Measurements from ENCODE around the gene TXN.
"Not testable (repeated sequence)": the region's sequence is repeated elsewhere in the genome, so short reads cannot be mapped to it uniquely, and the experiment has no call there.

The TXN gene

DNA sequence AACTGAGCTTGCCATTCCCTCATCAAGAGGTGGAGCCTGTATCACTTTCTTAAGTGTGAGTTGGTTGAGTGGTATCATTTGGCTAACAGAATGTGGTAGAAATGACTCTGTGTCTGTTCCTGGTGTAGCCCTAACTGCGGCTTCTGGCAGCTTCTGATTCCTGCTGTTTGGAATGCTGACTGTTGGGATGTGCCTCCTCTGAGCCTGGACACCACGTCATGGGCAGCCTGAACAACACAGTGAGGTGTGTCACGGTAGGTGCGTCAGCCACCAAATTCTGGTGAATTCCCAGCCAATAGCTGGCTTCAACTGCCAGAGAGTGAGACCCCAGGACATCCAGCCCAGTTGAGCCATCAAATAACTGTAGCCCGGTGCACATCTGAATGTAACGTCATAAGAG, 42.2 kb downstream of the TXN start:
- no peaks in the 10 kb centered on the region for H3K27me3 ChIP-seq (ENCODE audit: control insufficient read depth, insufficient read depth, low read length)
- no CpG with 5 or more reads among the region's 6 CpGs for WGBS (ENCODE audit: insufficient coverage, insufficient read length)
- DNase-seq (ENCODE audit: low read depth, low spot score) = no peak

DNA sequence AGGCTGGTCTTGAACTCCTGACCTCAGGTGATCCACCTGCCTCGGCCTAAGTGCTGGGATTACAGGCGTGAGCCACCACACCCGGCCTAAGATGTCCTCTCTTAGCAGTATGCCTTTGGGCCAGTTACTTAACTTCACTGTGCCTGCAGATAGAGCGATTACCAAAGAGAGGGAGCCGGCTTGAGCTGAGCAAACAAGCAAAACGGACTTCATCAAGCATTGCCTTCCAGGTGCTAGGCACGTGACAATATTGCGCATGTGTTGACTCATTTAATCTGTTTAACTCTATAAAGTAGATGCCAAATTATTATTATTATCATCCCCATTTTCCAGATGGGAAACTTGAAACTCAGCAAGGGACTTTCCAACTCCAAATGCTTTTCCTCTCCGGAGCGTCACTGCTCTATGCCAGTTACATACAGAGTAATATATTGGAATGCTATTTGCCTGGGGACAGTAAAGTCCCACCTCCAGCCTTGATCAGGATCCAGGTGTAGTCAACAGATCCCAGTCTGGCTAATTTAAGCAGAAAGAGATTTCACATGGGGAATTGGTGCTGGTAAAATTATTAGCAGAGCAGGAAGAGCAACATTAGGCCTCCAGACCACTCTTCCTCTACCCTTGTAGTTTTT, 42.8 kb downstream of the TXN start:
- Histone ChIP-seq H3K4me3 (ENCODE audit: low read length) (no peak overlapping the region), H3K36me3 (ENCODE audit: control insufficient read depth, insufficient read depth, low read length) (no peaks in the 10 kb centered on the region), H3K27ac (ENCODE audit: low read length) (no peak overlapping the region), H3K27me3 (ENCODE audit: control insufficient read depth, insufficient read depth, low read length) (no peaks in the 10 kb centered on the region), H3K4me1 (ENCODE audit: control insufficient read depth, insufficient read depth, low read length) (no peaks in the 10 kb centered on the region), H3K9me3 (ENCODE audit: control insufficient read depth, insufficient read depth, low read length) (no peaks in the 10 kb centered on the region)
- WGBS (ENCODE audit: insufficient coverage, insufficient read length) = no CpG with 5 or more reads among the region's 10 CpGs
- no peak for DNase-seq (ENCODE audit: low read depth, low spot score)

More for the DNA sequence above, 42.2 kb downstream of the TXN start:
- Histone ChIP-seq H3K4me1 (ENCODE audit: control insufficient read depth, insufficient read depth, low read length) (no peaks in the 10 kb centered on the region), H3K36me3 (ENCODE audit: control insufficient read depth, insufficient read depth, low read length) (no peaks in the 10 kb centered on the region), H3K4me3 (ENCODE audit: low read length) (no peak overlapping the region), H3K9me3 (ENCODE audit: control insufficient read depth, insufficient read depth, low read length) (no peaks in the 10 kb centered on the region), H3K27ac (ENCODE audit: low read length) (no peak overlapping the region)

DNA sequence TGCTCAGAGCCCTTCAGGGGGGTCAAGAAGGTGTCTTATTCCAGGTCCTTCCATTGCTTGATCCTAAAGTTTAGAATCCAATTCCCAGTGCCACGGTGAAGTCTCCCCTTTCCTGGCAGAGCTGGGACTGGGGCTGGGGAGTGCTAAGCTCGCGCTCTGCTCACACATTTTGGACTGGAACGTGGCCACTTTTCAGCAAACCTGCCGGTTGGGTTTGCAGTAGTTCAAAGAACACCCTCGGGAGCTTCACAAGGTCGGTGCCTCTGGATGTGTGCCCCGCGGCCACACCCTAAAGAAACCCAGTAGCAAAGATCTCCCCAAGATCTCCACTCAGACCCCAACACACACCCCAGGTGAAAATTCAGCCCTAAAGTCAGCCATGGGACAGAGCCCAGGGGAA, 48.3 kb downstream of the TXN start, which contains the start of gene C9orf152:
Gene C9orf152, minus strand, starts transcription at position 129 of the 400 bp plus-strand sequence. CDS start 580 bp downstream, outside the sequence.
- Histone ChIP-seq H3K4me1 (ENCODE audit: control insufficient read depth, insufficient read depth, low read length) (no peaks in the 10 kb centered on the region), H3K27ac (ENCODE audit: low read length) (no peak within 1 kb of the TSS), H3K4me3 (ENCODE audit: low read length) (no peak within 1 kb of the TSS), H3K27me3 (ENCODE audit: control insufficient read depth, insufficient read depth, low read length) (no peaks in the 10 kb centered on the region), H3K36me3 (ENCODE audit: control insufficient read depth, insufficient read depth, low read length) (no peaks in the 10 kb centered on the region), H3K9me3 (ENCODE audit: control insufficient read depth, insufficient read depth, low read length) (no peaks in the 10 kb centered on the region)
- no CpG with 5 or more reads among the region's 9 CpGs for WGBS (ENCODE audit: insufficient coverage, insufficient read length)
- DNase-seq (ENCODE audit: low read depth, low spot score) = no peak

DNA sequence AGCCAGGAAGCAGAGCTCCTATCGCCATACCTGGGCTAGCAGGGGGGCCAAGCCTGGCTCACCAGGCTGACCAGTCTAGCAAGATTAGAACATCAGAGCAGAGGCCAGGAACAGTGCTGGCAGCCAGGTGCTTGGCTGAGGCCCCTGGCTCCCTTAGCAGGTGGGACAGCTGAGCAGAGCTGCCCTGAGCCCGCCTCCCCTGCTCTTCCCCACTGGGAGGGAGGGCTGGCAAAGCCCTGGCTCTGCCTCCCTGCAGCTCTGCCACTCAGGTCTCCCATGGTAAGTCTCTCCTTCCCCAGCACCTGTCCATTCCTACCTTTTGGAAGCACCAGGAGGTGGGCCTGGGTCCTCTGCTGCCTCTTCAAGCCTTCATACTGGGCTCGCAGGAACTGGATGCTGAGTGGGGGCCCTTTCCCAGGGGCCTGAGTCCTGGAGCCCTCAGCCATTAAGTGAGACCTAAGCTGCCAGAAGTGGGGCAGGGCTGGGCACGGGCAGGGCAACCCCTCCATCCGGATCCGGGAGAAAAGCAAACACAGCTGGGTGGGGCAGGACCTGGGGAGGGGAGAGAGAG, 49.2 kb downstream of the TXN start:
- H3K9me3 ChIP-seq (ENCODE audit: control insufficient read depth, insufficient read depth, low read length) = no peaks in the 10 kb centered on the region
- no peaks in the 10 kb centered on the region for H3K4me1 ChIP-seq (ENCODE audit: control insufficient read depth, insufficient read depth, low read length)
- no peak overlapping the region for H3K27ac ChIP-seq (ENCODE audit: low read length)
- no peak for DNase-seq (ENCODE audit: low read depth, low spot score)
- no peak overlapping the region for H3K4me3 ChIP-seq (ENCODE audit: low read length)
- no peaks in the 10 kb centered on the region for H3K36me3 ChIP-seq (ENCODE audit: control insufficient read depth, insufficient read depth, low read length)
- no CpG with 5 or more reads among the region's 6 CpGs for WGBS (ENCODE audit: insufficient coverage, insufficient read length)
- H3K27me3 ChIP-seq (ENCODE audit: control insufficient read depth, insufficient read depth, low read length) = no peaks in the 10 kb centered on the region

DNA sequence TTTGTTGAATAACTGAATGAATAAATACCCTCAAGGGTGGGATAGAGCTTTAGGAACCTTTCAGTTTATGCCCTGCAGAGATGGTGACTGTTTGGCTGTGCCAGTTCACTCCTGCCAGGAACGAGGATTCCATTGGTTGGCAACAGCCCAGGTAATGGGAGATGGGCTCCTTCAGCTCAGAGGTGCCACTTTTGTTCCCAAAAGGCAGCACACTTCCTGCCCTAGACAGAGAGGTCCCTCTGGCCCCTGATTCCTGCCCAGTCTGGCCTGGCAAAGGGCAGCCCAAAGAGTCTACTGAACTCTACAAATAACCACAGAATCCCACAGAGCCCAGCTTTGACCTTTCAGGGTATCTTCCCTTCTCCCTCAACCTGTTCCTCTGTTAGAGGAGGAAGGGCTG, 49.9 kb downstream of the TXN start:
- H3K36me3 ChIP-seq (ENCODE audit: control insufficient read depth, insufficient read depth, low read length) = no peaks in the 10 kb centered on the region
- H3K27me3 ChIP-seq (ENCODE audit: control insufficient read depth, insufficient read depth, low read length) = no peaks in the 10 kb centered on the region
- H3K4me3 ChIP-seq (ENCODE audit: low read length) = no peak overlapping the region
- no peak overlapping the region for H3K27ac ChIP-seq (ENCODE audit: low read length)
- H3K4me1 ChIP-seq (ENCODE audit: control insufficient read depth, insufficient read depth, low read length) = no peaks in the 10 kb centered on the region
- H3K9me3 ChIP-seq (ENCODE audit: control insufficient read depth, insufficient read depth, low read length) = no peaks in the 10 kb centered on the region
- WGBS (ENCODE audit: insufficient coverage, insufficient read length) = no CpG with 5 or more reads among the region's 1 CpG
- no peak for DNase-seq (ENCODE audit: low read depth, low spot score)

DNA sequence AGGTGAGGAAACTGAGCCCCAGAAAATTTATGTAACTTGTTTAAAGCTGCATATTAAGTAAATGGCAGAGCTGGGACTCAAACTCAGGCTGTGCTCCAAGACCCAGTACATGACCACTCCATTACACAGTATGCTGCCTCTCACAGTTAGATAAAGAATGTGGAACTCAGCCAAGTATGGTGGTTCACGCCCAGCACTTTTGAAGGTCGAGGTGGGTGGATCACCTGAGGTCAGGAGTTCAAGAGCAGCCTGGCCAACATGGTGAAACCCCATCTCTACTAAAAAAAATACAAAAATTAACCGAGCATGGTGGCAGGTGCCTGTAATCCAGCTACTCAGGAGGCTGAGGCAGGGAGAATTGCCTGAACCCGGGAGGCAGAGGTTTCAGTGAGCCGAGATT, 50.7 kb downstream of the TXN start:
- not testable (repeated sequence) for H3K27ac ChIP-seq (ENCODE audit: low read length); H3K4me1 ChIP-seq (ENCODE audit: control insufficient read depth, insufficient read depth, low read length); H3K27me3 ChIP-seq (ENCODE audit: control insufficient read depth, insufficient read depth, low read length); H3K9me3 ChIP-seq (ENCODE audit: control insufficient read depth, insufficient read depth, low read length); H3K4me3 ChIP-seq (ENCODE audit: low read length); H3K36me3 ChIP-seq (ENCODE audit: control insufficient read depth, insufficient read depth, low read length); DNase-seq (ENCODE audit: low read depth, low spot score)
- no CpG with 5 or more reads among the region's 5 CpGs for WGBS (ENCODE audit: insufficient coverage, insufficient read length)

DNA sequence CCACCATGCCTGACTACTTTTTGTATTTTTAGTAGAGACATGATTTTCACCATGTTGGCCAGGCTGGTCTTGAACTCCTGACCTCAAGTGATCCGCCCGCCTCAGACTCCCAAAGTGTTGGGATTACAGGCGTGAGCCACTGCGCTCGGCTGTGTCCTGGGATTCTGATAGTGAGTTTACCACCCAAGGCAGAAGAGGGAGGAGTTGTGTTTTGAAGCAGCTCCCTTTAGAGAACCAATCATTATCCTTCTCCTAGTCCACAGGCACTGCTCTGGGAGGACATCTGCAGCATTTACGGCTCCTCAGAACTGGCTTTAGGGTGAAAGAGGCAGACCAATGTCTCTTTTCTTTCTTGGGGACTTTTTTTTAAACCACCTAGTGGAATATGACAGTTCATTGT, 54.1 kb downstream of the TXN start:
- WGBS (ENCODE audit: insufficient coverage, insufficient read length) = no CpG with 5 or more reads among the region's 6 CpGs

DNA sequence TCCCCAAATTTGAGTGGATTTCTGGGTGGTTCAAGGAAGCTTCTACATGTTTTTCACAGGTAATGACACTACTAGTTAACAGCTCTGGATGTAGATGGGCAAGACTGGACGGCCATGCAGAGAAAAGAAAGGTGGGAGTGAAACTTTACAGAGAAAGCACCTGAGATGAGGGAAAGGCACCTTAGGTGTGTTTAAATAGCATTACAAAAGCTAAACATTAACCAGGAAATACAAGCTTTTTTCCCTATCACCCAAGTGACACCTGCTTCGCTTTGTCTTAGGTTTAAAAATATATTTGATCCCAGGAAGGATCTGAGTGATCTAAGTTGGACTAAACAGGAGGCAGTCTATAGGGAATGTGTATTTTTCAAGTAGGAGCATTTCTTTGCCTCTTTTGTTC, 56.7 kb downstream of the TXN start:
- Histone ChIP-seq H3K36me3 (ENCODE audit: control insufficient read depth, insufficient read depth, low read length) (no peaks in the 10 kb centered on the region), H3K27ac (ENCODE audit: low read length) (no peak overlapping the region), H3K9me3 (ENCODE audit: control insufficient read depth, insufficient read depth, low read length) (no peaks in the 10 kb centered on the region), H3K4me3 (ENCODE audit: low read length) (no peak overlapping the region), H3K27me3 (ENCODE audit: control insufficient read depth, insufficient read depth, low read length) (no peaks in the 10 kb centered on the region), H3K4me1 (ENCODE audit: control insufficient read depth, insufficient read depth, low read length) (no peaks in the 10 kb centered on the region)
- no CpG with 5 or more reads among the region's 2 CpGs for WGBS (ENCODE audit: insufficient coverage, insufficient read length)
- no peak for DNase-seq (ENCODE audit: low read depth, low spot score)

More for the DNA sequence above, 54.1 kb downstream of the TXN start:
- DNase-seq (ENCODE audit: low read depth, low spot score) = no peak
- Histone ChIP-seq H3K4me3 (ENCODE audit: low read length) (no peak overlapping the region), H3K36me3 (ENCODE audit: control insufficient read depth, insufficient read depth, low read length) (no peaks in the 10 kb centered on the region), H3K4me1 (ENCODE audit: control insufficient read depth, insufficient read depth, low read length) (no peaks in the 10 kb centered on the region), H3K27ac (ENCODE audit: low read length) (no peak overlapping the region), H3K27me3 (ENCODE audit: control insufficient read depth, insufficient read depth, low read length) (no peaks in the 10 kb centered on the region), H3K9me3 (ENCODE audit: control insufficient read depth, insufficient read depth, low read length) (no peaks in the 10 kb centered on the region)

DNA sequence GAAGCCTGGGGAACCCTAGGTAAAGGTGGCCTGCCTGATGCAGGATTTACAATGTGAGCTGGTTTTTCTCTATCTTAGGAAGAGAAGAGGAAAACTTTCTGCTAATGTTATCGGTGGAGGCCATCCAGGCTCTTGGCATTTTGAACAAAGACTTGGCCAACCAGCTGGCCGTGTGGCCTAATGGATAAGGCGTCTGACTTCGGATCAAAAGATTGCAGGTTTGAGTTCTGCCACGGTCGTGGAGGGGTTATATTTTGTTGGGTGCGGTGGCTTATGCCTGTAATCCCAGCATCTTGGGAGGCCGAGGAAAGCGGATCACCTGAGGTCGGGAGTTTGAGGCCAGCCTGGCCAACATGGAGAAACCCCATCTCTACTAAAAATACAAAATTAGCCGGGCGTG, 58.0 kb downstream of the TXN start:
- Histone ChIP-seq H3K4me3 (ENCODE audit: low read length) (no peak overlapping the region), H3K4me1 (ENCODE audit: control insufficient read depth, insufficient read depth, low read length) (no peaks in the 10 kb centered on the region), H3K27ac (ENCODE audit: low read length) (no peak overlapping the region), H3K9me3 (ENCODE audit: control insufficient read depth, insufficient read depth, low read length) (no peaks in the 10 kb centered on the region), H3K27me3 (ENCODE audit: control insufficient read depth, insufficient read depth, low read length) (no peaks in the 10 kb centered on the region), H3K36me3 (ENCODE audit: control insufficient read depth, insufficient read depth, low read length) (no peaks in the 10 kb centered on the region)
- no CpG with 5 or more reads among the region's 12 CpGs for WGBS (ENCODE audit: insufficient coverage, insufficient read length)
- no peak for DNase-seq (ENCODE audit: low read depth, low spot score)

DNA sequence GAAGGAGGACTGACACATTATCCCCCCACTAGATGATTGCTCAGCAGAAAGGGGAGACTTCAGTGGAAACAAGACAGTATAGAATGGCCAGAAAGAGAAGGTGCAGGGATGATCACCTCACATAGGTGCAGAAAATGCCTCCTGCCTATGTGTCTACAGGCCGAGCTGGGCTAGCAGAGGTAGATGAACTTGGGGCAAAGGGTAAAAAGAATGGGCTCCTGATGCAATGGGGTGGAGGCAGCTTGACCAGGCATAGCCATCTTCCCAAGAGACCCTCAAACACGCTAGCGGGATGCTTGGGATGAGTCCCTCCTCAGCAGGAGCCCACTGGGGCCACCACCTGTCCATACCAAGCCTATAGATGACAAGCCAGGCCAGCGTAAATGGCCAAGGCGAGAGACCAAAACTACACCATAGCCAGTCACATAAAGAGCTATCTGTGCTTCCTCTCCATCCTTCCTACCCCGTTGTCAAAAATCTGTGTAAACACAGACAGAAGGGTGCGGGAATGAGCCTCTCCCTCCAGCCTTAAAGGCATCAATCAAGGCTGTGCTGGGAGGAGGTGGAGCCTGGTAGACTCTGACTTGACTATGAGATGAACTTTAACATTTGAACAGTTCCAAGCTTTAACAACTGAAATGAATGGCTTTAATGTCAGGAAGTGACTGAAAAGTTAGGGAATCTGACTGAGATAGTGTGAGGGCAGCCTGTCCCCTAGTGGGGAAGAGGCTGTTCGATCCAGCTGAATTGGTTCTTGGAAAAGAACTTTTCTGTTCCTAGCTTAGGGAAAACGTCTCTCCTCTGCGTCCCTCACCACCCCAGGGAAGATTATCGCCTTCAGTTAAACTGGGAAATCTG, 58.7 kb downstream of the TXN start:
- no peak for DNase-seq (ENCODE audit: low read depth, low spot score)
- Histone ChIP-seq H3K4me3 (ENCODE audit: low read length) (no peak overlapping the region), H3K27me3 (ENCODE audit: control insufficient read depth, insufficient read depth, low read length) (no peaks in the 10 kb centered on the region), H3K4me1 (ENCODE audit: control insufficient read depth, insufficient read depth, low read length) (no peaks in the 10 kb centered on the region), H3K9me3 (ENCODE audit: control insufficient read depth, insufficient read depth, low read length) (no peaks in the 10 kb centered on the region), H3K27ac (ENCODE audit: low read length) (no peak overlapping the region), H3K36me3 (ENCODE audit: control insufficient read depth, insufficient read depth, low read length) (no peaks in the 10 kb centered on the region)
- no CpG with 5 or more reads among the region's 11 CpGs for WGBS (ENCODE audit: insufficient coverage, insufficient read length)
